Cortex of kidney (tissue), 1 donor: Measurements from ENCODE around the gene ANO6.

Experiments used
- DNase-seq: peaks from one replicate; lab custom pipeline; 2025; lab: John Stamatoyannopoulos, UW

The ANO6 gene

DNA sequence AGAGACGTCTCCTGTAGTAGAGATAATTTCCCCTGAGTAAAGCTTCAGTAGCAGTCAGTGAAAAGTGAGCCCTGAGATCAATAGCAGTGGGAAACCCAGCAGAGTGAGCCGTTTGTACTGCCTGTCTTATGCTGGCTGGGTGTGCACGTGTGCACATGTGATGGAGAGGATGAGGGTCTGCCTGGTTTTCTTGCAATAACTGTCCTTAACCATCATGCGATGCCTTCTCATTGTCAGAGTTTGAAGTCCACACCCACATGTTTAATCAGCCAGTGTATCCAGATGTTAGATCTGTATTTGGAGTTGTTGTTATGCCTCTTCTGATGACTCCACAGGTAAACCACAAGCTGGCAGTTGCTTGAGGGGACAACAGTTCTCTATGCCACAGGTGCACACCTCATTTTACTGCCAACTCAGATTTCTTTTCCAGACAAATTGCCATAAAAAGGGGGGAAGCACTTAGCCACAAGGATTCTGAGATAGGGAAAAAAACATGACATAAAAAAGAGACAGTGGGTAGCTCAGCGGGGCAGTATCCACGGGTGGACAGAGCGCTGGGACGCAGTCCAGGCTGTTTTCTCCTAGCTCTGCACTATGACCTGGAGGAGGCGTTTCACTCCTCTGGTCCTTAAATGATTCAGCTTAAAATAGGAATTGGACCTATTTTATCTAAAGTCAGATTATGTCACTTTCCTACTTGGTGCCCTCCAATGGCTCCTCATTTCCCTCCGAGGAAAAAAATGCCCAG lies 192.3 kb downstream of the ANO6 start:
- no peak for DNase-seq

GRCh38 chr12:45408729-45409114 lies 192.8 kb downstream of the ANO6 start:
- no peak for DNase-seq

DNA sequence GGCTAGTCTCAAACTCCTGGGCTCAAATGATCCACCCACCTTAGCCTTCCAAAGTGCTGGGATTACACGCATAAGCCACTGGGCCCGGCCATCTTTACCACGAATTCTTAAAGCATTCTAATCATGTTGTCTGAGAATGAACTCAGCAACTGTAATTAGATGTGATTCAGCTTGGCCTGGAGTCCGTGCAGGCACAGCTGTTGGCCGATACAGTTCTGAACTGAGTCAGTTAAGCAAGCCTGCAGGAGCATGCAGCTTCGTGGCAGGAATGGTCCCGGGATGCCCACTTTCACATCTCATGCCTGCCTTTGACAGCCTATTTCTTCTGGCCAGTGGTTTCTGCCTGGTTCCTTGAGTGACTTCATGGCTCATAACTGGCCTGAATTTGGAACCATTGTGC lies 194.1 kb downstream of the ANO6 start:
- DNase-seq: no peak

GRCh38 chr12:45411626-45412025 lies 195.7 kb downstream of the ANO6 start:
- DNase-seq: no peak

DNA sequence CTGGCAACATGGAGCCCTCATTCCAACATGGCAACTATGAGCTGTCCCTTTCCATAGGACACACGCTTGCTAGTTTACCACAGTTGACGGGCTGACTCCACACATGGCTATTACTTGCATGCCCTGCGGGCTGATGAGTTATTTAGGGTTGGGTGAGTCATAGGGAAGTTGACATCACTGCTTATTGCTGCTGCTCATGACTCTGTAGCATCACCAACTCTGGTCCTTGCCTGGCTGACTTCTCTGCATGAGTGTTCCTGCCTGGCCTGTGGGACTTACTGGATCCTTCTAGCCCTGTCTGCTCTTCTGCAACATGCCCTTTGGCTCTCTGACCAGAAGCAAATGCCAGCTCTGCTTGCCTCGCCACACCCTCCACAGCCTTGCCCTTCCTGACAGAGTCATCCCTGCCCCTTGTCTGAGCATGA lies 199.5 kb downstream of the ANO6 start:
- no peak for DNase-seq

- no peak for DNase-seq
Measured at GRCh38 chr12:45416126-45416525, 200.2 kb downstream of the ANO6 start.

DNA sequence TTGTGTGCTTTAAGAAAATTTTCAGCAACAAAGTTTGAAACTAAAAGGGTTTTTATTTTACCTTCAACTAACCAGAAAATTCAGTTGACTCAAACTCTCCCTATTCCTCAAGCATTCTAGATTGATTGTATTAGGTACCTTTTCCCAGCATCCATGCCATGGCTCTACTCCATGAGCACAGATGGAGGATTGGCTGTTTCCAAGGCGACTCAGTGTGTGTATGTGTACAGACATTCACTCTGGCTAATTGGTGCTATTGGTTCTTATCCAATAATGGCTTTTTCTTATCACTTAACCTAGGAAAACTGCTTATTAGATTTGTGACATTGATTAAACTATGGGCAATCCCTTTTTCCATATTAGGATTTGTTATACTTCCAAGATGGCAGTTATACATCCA lies 202.6 kb downstream of the ANO6 start:
- DNase-seq: no peak

DNA sequence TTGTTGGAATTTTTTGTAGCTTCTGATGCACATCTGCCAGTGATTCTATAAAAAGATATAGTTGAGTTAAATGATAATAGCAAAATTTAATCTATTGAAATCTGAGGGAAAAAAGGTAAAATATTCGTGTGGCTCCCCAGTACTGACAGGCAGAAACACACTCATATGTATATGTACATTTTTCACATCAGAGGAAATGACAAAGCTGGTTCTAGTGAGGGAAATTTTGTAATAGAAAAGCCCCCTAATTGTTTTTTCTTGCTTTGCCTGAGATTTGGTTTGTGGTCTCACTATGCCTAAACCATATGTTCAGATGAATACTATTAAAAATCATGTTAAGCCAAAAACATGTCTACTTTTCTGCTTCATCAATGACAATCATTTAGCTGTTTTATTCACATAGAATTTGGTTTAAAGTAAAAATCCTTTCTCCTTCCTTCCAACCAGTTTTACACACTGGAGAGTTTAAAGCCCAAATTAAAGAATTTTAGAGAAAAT lies 203.5 kb downstream of the ANO6 start:
- no peak for DNase-seq

DNA sequence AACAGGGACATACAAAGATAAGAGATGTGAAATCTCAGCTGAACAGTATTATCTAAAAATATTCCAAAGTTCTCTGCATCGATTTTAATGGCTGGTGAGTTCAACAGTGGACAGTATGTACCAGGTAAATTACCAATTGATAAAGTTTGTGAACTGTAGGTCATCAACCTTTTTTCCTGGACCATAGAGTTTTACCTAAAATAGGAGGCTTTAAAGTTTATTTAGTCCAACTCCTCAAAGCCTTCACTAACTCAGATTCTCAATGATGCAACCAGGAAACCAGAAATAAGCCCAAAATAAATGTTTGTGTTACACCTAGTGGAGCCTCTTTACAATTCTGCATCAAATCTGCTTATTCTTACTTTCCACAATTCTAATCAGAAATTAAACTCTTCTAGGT lies 205.8 kb downstream of the ANO6 start:
- no peak for DNase-seq

- DNase-seq: no peak
Measured at GRCh38 chr12:45423931-45424330, 208.0 kb downstream of the ANO6 start.

GRCh38 chr12:45425426-45425825 lies 209.5 kb downstream of the ANO6 start:
- DNase-seq: no peak

GRCh38 chr12:45426294-45426693 lies 210.4 kb downstream of the ANO6 start:
- no peak for DNase-seq

- DNase-seq: no peak
Measured at GRCh38 chr12:45427042-45427441, 211.1 kb downstream of the ANO6 start.

DNA sequence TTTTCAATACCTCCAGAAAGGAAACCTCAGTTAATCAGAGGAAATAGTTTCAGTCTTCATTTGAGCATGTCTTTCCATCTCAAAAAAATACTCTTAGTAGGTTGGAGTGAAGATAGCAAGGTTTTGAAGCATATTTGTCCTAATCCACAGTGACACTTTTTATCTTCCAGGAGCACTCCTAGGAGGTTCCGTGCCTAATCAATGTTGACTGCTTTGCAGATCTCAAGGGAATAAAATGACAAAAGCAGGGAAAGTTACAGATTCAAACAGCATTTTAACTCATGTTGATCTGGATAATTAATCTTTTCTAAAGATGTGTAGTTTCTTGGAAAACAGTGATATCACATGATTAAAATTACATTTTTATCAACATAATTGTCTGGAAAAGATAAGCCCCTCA lies 213.9 kb downstream of the ANO6 start:
- DNase-seq: no peak

- no peak for DNase-seq
Measured at GRCh38 chr12:45431126-45431525, 215.2 kb downstream of the ANO6 start.

DNA sequence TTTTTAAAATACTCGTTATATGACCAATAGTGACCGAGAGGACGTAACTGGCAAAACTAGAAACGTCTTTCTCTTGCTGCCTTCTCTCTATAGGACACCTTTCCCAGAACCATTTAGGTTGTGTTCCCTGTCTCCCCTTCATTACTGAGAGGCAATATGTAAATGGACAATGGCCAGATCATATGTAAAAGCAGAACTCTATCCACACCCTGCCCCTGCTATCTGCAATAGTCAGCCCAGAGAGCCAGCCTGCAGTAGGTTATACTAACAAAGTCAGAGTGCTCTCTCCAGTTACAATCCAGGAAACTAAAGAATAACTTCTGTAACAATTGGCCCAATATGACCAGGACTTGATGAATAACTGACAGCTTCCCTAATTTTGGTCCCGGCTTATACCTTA lies 216.8 kb downstream of the ANO6 start:
- DNase-seq: no peak

- no peak for DNase-seq
Measured at GRCh38 chr12:45433441-45433868, 217.6 kb downstream of the ANO6 start.

DNA sequence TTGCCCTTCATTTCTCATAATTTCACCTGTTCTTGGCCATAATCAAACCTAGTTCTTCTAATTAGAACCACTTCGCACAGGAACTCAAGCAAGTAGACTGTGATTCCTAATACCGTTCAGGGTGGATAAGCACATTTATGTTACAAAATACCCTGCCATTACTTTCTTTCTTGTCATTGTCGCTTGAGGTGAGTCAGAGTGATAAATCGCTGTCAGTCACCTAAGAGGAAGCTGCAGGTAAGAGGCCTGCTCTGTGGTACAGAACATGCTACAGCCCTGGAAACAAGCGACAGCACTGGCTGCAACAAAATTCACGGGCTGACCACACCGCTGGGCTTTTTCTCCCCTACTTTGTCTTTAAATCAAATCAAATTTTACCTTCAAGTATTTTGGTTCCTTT lies 218.2 kb downstream of the ANO6 start:
- no peak for DNase-seq

DNA sequence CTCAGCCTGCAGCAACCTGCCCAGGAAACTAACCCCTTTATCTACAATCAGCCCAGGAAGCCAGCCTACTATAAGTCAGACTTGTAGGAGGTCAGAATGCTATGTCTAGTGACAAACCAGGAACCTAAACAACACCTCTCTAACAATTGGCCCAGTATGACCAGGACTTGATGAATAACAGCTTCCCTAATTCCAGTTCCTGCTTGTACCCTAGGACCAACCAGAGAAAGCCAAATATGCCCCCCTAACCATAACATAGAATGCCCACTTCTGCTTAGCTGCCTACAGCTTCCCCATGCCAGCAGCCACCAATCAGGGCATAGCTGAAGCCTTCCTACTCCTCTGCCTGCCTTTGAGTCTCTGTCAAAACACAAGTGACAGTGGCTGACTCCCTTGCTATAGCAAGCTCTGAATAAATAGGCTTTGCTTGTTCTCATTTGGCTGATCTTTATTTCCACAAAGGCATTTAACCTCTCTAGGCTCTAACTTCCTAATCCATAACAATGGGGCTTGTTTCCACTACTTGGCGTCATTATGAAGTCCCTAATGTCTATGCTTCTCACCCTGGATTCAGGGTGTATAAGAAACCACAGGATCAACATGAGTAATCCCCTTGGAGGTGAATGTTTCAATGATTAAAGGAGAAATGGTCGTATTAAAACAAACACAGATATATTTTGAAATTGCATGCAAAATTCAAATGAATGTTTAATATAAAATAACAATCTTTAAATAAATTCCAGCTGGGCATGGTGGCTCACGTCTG lies 220.2 kb downstream of the ANO6 start:
- DNase-seq: no peak

DNA sequence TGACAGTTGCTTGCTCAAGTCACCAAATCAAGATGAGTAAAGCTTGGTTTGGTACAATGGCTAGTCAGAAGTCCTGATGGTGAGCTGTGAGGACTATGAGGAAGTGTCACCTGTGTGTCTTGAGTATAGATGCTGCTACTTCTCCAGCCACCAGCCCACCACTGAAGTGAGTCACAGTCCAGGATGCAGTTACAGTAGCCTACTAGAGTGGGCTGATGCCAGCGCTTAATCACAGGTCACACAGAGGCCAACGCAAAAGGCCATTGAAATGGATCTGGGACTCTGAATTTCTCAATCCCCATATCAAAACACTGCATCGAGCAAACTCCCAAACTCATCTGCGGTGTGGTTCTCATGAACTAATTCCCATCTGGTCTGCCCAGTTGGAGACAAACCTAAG lies 223.1 kb downstream of the ANO6 start:
- DNase-seq: no peak

GRCh38 chr12:45446013-45446412 lies 230.1 kb downstream of the ANO6 start:
- no peak for DNase-seq

DNA sequence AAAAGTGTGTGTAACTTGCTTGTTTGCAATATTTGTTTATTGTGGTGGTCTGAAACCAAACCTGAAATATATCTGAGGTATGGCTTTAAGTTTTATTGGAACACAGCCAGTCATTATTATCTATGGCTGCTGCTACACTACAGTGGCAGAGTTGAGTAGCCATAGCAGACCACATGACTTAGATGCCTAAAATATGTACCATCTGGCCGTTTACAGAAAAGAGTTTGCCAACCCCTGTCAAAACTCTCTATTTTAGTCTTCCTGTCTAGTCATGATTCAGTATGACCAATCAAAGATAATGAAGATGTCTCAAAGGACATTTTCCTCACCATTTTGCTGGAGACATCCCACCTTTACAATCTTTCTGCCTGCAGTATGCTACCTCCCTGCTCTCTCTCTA lies 242.3 kb downstream of the ANO6 start:
- no peak for DNase-seq
